A673 (cell line): ENCODE data around the gene BCAS4.

ENCODE experiments used
- EZH2 ChIP-seq: fragments of 200-600 bp; sonication (generic); IDR thresholded peaks from 2 replicates; pipeline ENCODE4 v1.6.1; 2017; ENCODE audit warnings: borderline replicate concordance, low read depth, mild to moderate bottlenecking, mixed read lengths, antibody characterized with exemption, low read length; ENCODE audit not compliant: poor library complexity, severe bottlenecking
- TF ChIP-seq, protein P1 (sequence below): fragments of 300-800, 200-600 bp; sonication (generic); conservative IDR thresholded peaks from 2 replicates; pipeline ENCODE4 v1.5.1; 2017; ENCODE audit warnings: low read depth, mild to moderate bottlenecking, antibody characterized with exemption, low read length, moderate library complexity, mixed read lengths

DNA sequence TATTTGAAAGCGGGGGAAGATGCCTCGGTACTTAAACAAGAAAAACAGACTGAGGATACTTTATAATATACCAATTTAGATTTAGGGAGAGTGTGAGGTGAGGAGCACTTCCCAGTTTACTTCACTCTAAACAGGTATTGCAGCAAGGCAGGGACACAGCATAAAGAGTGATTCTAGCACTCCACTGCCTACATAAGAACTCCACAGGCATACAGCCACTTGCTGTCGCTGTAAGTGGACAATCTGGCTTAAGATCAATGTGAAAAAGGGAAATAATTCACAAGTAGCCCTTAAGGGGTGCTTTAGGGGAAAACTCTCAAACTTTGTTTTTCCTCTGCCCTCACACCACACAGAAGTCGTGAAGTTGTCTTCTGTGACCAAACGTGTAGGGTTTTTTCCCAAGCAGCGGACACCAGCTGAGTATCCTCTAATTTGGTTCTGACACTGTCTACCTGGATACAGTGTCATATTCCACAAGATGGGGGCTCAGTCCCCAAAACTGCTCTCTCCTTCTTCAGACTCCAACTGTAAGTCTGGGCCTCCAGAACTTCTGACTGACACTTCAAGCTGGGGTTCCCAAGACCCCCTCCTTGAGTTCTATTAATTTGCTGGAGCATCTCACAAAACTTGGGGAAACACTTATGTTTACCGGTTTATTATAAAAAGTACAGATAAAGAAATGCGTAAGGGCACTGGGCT, 127.1 kb downstream of the BCAS4 start:
- TF ChIP-seq, protein P1, sequence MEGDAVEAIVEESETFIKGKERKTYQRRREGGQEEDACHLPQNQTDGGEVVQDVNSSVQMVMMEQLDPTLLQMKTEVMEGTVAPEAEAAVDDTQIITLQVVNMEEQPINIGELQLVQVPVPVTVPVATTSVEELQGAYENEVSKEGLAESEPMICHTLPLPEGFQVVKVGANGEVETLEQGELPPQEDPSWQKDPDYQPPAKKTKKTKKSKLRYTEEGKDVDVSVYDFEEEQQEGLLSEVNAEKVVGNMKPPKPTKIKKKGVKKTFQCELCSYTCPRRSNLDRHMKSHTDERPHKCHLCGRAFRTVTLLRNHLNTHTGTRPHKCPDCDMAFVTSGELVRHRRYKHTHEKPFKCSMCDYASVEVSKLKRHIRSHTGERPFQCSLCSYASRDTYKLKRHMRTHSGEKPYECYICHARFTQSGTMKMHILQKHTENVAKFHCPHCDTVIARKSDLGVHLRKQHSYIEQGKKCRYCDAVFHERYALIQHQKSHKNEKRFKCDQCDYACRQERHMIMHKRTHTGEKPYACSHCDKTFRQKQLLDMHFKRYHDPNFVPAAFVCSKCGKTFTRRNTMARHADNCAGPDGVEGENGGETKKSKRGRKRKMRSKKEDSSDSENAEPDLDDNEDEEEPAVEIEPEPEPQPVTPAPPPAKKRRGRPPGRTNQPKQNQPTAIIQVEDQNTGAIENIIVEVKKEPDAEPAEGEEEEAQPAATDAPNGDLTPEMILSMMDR, result no peak
- TF ChIP-seq EZH2, result no peak
